Measurements from ENCODE around the gene GALNT9.
A peak's percentile ranks its signal among the peaks of the same experiment; 100 is the strongest.

The GALNT9 gene

GRCh38 chr12:132227782-132228475 is 101.5 kb downstream of the GALNT9 start:
- Histone ChIP-seq H3K36me3 (ENCODE audit: low read depth) (no peaks in the 10 kb centered on the region), H3K4me1 (ENCODE audit: insufficient read depth, poor library complexity, severe bottlenecking) (no peaks in the 10 kb centered on the region), H3K27me3 (ENCODE audit: insufficient read depth, poor library complexity, severe bottlenecking) (peaks cover 24% of the 10 kb centered on the region), H3K9me3 (ENCODE audit: severe bottlenecking) (no peaks in the 10 kb centered on the region), H3K27ac (ENCODE audit: poor library complexity, severe bottlenecking) (no peak overlapping the region), H3K4me3 (ENCODE audit: severe bottlenecking) (no peak overlapping the region)
- no peak for TF ChIP-seq CTCF (IDR thresholded peaks at IDR 0.05; ENCODE audit: poor library complexity, severe bottlenecking)
- peak; percentile 23 for DNase-seq (ENCODE audit: low spot score)
- no peak for ATAC-seq (ENCODE audit: low read depth)

GRCh38 chr12:132227118-132227517 is 102.3 kb downstream of the GALNT9 start:
- no peaks in the 10 kb centered on the region for H3K36me3 ChIP-seq (ENCODE audit: low read depth)
- H3K27ac ChIP-seq (ENCODE audit: poor library complexity, severe bottlenecking), result no peak overlapping the region
- ATAC-seq (ENCODE audit: low read depth), result no peak
- H3K4me1 ChIP-seq (ENCODE audit: insufficient read depth, poor library complexity, severe bottlenecking), result no peaks in the 10 kb centered on the region
- no peak overlapping the region for H3K4me3 ChIP-seq (ENCODE audit: severe bottlenecking)
- TF ChIP-seq CTCF (IDR thresholded peaks at IDR 0.05; ENCODE audit: poor library complexity, severe bottlenecking), result no peak
- no peaks in the 10 kb centered on the region for H3K9me3 ChIP-seq (ENCODE audit: severe bottlenecking)
- DNase-seq (ENCODE audit: low spot score), result peak; percentile 23
- peaks cover 24% of the 10 kb centered on the region for H3K27me3 ChIP-seq (ENCODE audit: insufficient read depth, poor library complexity, severe bottlenecking)

GRCh38 chr12:132226604-132227003 is 102.8 kb downstream of the GALNT9 start:
- Histone ChIP-seq H3K36me3 (ENCODE audit: low read depth) (no peaks in the 10 kb centered on the region), H3K27me3 (ENCODE audit: insufficient read depth, poor library complexity, severe bottlenecking) (peaks cover 24% of the 10 kb centered on the region), H3K27ac (ENCODE audit: poor library complexity, severe bottlenecking) (no peak overlapping the region), H3K9me3 (ENCODE audit: severe bottlenecking) (no peaks in the 10 kb centered on the region), H3K4me3 (ENCODE audit: severe bottlenecking) (no peak overlapping the region), H3K4me1 (ENCODE audit: insufficient read depth, poor library complexity, severe bottlenecking) (no peaks in the 10 kb centered on the region)
- TF ChIP-seq CTCF (IDR thresholded peaks at IDR 0.05; ENCODE audit: poor library complexity, severe bottlenecking), result no peak
- DNase-seq (ENCODE audit: low spot score) (no peak), ATAC-seq (ENCODE audit: low read depth) (no peak)

GRCh38 chr12:132225214-132225613 is 104.2 kb downstream of the GALNT9 start:
- no peak for TF ChIP-seq CTCF (IDR thresholded peaks at IDR 0.05; ENCODE audit: poor library complexity, severe bottlenecking)
- ATAC-seq (ENCODE audit: low read depth), result no peak

GRCh38 chr12:132224484-132224883 is 104.9 kb downstream of the GALNT9 start:
- H3K27ac ChIP-seq (ENCODE audit: poor library complexity, severe bottlenecking), result no peak overlapping the region
- DNase-seq (ENCODE audit: low spot score), result no peak
- no peak for TF ChIP-seq CTCF (IDR thresholded peaks at IDR 0.05; ENCODE audit: poor library complexity, severe bottlenecking)
- H3K4me1 ChIP-seq (ENCODE audit: insufficient read depth, poor library complexity, severe bottlenecking), result no peaks in the 10 kb centered on the region
- H3K9me3 ChIP-seq (ENCODE audit: severe bottlenecking), result no peaks in the 10 kb centered on the region
- H3K36me3 ChIP-seq (ENCODE audit: low read depth), result no peaks in the 10 kb centered on the region
- ATAC-seq (ENCODE audit: low read depth), result no peak
- H3K27me3 ChIP-seq (ENCODE audit: insufficient read depth, poor library complexity, severe bottlenecking), result peaks cover 27% of the 10 kb centered on the region
- no peak overlapping the region for H3K4me3 ChIP-seq (ENCODE audit: severe bottlenecking)

More at GRCh38 chr12:132225214-132225613, 104.2 kb downstream of the GALNT9 start:
- Histone ChIP-seq H3K4me3 (ENCODE audit: severe bottlenecking) (no peak overlapping the region), H3K9me3 (ENCODE audit: severe bottlenecking) (no peaks in the 10 kb centered on the region), H3K36me3 (ENCODE audit: low read depth) (no peaks in the 10 kb centered on the region), H3K4me1 (ENCODE audit: insufficient read depth, poor library complexity, severe bottlenecking) (no peaks in the 10 kb centered on the region), H3K27ac (ENCODE audit: poor library complexity, severe bottlenecking) (no peak overlapping the region), H3K27me3 (ENCODE audit: insufficient read depth, poor library complexity, severe bottlenecking) (peaks cover 24% of the 10 kb centered on the region)
- no peak for DNase-seq (ENCODE audit: low spot score)
